ENCODE results near the gene PTPN20. TPM values are rescaled to one million over a fixed set of nuclear protein-coding genes. Genes with fewer than 3 reads are reported as not detected.

Gene PTPN20
- total RNA-seq, 2 experiments from 2014 or later, result 0.88 to 1.3 TPM

GRCh38 chr10:47016564-47016963, 105.3 kb downstream of the PTPN20 start:
- intact Hi-C loops (cut with micrococcal nuclease), result no loop called here
- H3K4me3 Mint-ChIP-seq, result no peak overlapping the region
- no peaks in the 10 kb centered on the region for H3K36me3 Mint-ChIP-seq (ENCODE audit: low read depth)
- no peak overlapping the region for H3K27ac Mint-ChIP-seq
- no peaks in the 10 kb centered on the region for H3K9me3 Mint-ChIP-seq
- H3K4me1 Mint-ChIP-seq (ENCODE audit: low read depth), result no peaks in the 10 kb centered on the region
- no peak for DNase-seq
- peaks cover 3% of the 10 kb centered on the region for H3K27me3 Mint-ChIP-seq (ENCODE audit: low read depth)
- CTCF ChIA-PET, result interaction anchor here (0.9 kb wide), 1 partner anchor 295 kb away, joined by 4 read pairs; no protein-coding TSS in a partner anchor

GRCh38 chr10:47018026-47018735, 107.0 kb downstream of the PTPN20 start:
- H3K9me3 Mint-ChIP-seq, result no peaks in the 10 kb centered on the region
- H3K27me3 Mint-ChIP-seq (ENCODE audit: low read depth), result peaks cover 3% of the 10 kb centered on the region
- H3K4me3 Mint-ChIP-seq, result no peak overlapping the region
- DNase-seq, result no peak
- CTCF ChIA-PET, result no interaction called here
- H3K27ac Mint-ChIP-seq, result no peak overlapping the region
- H3K4me1 Mint-ChIP-seq (ENCODE audit: low read depth), result no peaks in the 10 kb centered on the region
- H3K36me3 Mint-ChIP-seq (ENCODE audit: low read depth), result no peaks in the 10 kb centered on the region
- intact Hi-C loops (cut with micrococcal nuclease), result no loop called here

GRCh38 chr10:47019155-47020145, 108.2 kb downstream of the PTPN20 start:
- Mint-ChIP-seq H3K4me1 (ENCODE audit: low read depth) (no peaks in the 10 kb centered on the region), H3K9me3 (no peaks in the 10 kb centered on the region), H3K4me3 (no peak overlapping the region), H3K36me3 (ENCODE audit: low read depth) (no peaks in the 10 kb centered on the region), H3K27ac (no peak overlapping the region), H3K27me3 (ENCODE audit: low read depth) (peaks cover 3% of the 10 kb centered on the region)
- CTCF ChIA-PET, result no interaction called here
- no peak for DNase-seq
- intact Hi-C loops (cut with micrococcal nuclease), result no loop called here

- no peak overlapping the region for H3K4me3 Mint-ChIP-seq
- H3K27ac Mint-ChIP-seq, result no peak overlapping the region
- H3K27me3 Mint-ChIP-seq (ENCODE audit: low read depth), result peaks cover 3% of the 10 kb centered on the region
- no peaks in the 10 kb centered on the region for H3K36me3 Mint-ChIP-seq (ENCODE audit: low read depth)
- DNase-seq, result no peak
- intact Hi-C loops (cut with micrococcal nuclease), result no loop called here
- CTCF ChIA-PET, result interaction anchor here (1.0 kb wide), 1 partner anchor 17 kb away, joined by 3 read pairs; no protein-coding TSS in a partner anchor
- H3K9me3 Mint-ChIP-seq, result no peaks in the 10 kb centered on the region
- no peaks in the 10 kb centered on the region for H3K4me1 Mint-ChIP-seq (ENCODE audit: low read depth)
Observed at GRCh38 chr10:47020471-47020870, 109.2 kb downstream of the PTPN20 start.

GRCh38 chr10:47021850-47022249, 110.6 kb downstream of the PTPN20 start:
- Mint-ChIP-seq H3K4me1 (ENCODE audit: low read depth) (no peaks in the 10 kb centered on the region), H3K27ac (no peak overlapping the region), H3K4me3 (no peak overlapping the region), H3K27me3 (ENCODE audit: low read depth) (no peaks in the 10 kb centered on the region), H3K9me3 (no peaks in the 10 kb centered on the region), H3K36me3 (ENCODE audit: low read depth) (no peaks in the 10 kb centered on the region)
- intact Hi-C loops (cut with micrococcal nuclease), result no loop called here
- CTCF ChIA-PET, result interaction anchor here (1.1 to 2.1 kb wide), 2 partner anchors 290 to 319 kb away, joined by 5 to 12 read pairs; no protein-coding TSS in a partner anchor
- no peak for DNase-seq

- CTCF ChIA-PET, result interaction anchor here (0.6 to 2.1 kb wide), 3 partner anchors 98 to 318 kb away, joined by 5 to 12 read pairs (median 5); no protein-coding TSS in a partner anchor
- Mint-ChIP-seq H3K27ac (no peak overlapping the region), H3K4me3 (no peak overlapping the region), H3K4me1 (ENCODE audit: low read depth) (no peaks in the 10 kb centered on the region), H3K36me3 (ENCODE audit: low read depth) (no peaks in the 10 kb centered on the region), H3K9me3 (no peaks in the 10 kb centered on the region), H3K27me3 (ENCODE audit: low read depth) (no peaks in the 10 kb centered on the region)
- no peak for DNase-seq
- intact Hi-C loops (cut with micrococcal nuclease), result no loop called here
Observed at GRCh38 chr10:47022311-47023131, 111.3 kb downstream of the PTPN20 start.

- H3K9me3 Mint-ChIP-seq, result no peaks in the 10 kb centered on the region
- H3K4me3 Mint-ChIP-seq, result no peak overlapping the region
- H3K4me1 Mint-ChIP-seq (ENCODE audit: low read depth), result no peaks in the 10 kb centered on the region
- no peaks in the 10 kb centered on the region for H3K36me3 Mint-ChIP-seq (ENCODE audit: low read depth)
- H3K27ac Mint-ChIP-seq, result no peak overlapping the region
- no peaks in the 10 kb centered on the region for H3K27me3 Mint-ChIP-seq (ENCODE audit: low read depth)
- intact Hi-C loops (cut with micrococcal nuclease), result loop anchor here (1.0 kb wide), 3 partner anchors 24 to 317 kb away; no protein-coding TSS in a partner anchor
- no peak for DNase-seq
- CTCF ChIA-PET, result interaction anchor here (0.6 to 4.2 kb wide), 8 partner anchors 11 to 317 kb away, joined by 3 to 72 read pairs (median 8); no protein-coding TSS in a partner anchor
Observed at GRCh38 chr10:47023237-47024045, 112.2 kb downstream of the PTPN20 start.

GRCh38 chr10:47024046-47024322, 112.8 kb downstream of the PTPN20 start:
- intact Hi-C loops (cut with micrococcal nuclease), result loop anchor here (1.0 kb wide), 3 partner anchors 23 to 316 kb away; no protein-coding TSS in a partner anchor
- DNase-seq, result no peak
- H3K36me3 Mint-ChIP-seq (ENCODE audit: low read depth), result no peaks in the 10 kb centered on the region
- no peaks in the 10 kb centered on the region for H3K4me1 Mint-ChIP-seq (ENCODE audit: low read depth)
- H3K9me3 Mint-ChIP-seq, result no peaks in the 10 kb centered on the region
- no peaks in the 10 kb centered on the region for H3K27me3 Mint-ChIP-seq (ENCODE audit: low read depth)
- H3K4me3 Mint-ChIP-seq, result no peak overlapping the region
- H3K27ac Mint-ChIP-seq, result no peak overlapping the region
- CTCF ChIA-PET, result interaction anchor here (0.6 to 4.2 kb wide), 27 partner anchors 9 to 349 kb away, joined by 3 to 72 read pairs (median 5); no protein-coding TSS in a partner anchor

- CTCF ChIA-PET, result interaction anchor here (0.6 to 4.2 kb wide), 43 partner anchors 8 to 916 kb away, joined by 3 to 72 read pairs (median 4); no protein-coding TSS in a partner anchor
- H3K27ac Mint-ChIP-seq, result no peak overlapping the region
- DNase-seq, result peak; percentile 84
- H3K27me3 Mint-ChIP-seq (ENCODE audit: low read depth), result no peaks in the 10 kb centered on the region
- no peaks in the 10 kb centered on the region for H3K4me1 Mint-ChIP-seq (ENCODE audit: low read depth)
- intact Hi-C loops (cut with micrococcal nuclease), result loop anchor here (1.0 kb wide), 3 partner anchors 23 to 316 kb away; no protein-coding TSS in a partner anchor
- H3K4me3 Mint-ChIP-seq, result no peak overlapping the region
- no peaks in the 10 kb centered on the region for H3K36me3 Mint-ChIP-seq (ENCODE audit: low read depth)
- no peaks in the 10 kb centered on the region for H3K9me3 Mint-ChIP-seq
Observed at GRCh38 chr10:47024399-47025252, 113.4 kb downstream of the PTPN20 start.

GRCh38 chr10:47025253-47025539, 114.0 kb downstream of the PTPN20 start:
- CTCF ChIA-PET, result interaction anchor here (0.6 to 4.2 kb wide), 29 partner anchors 8 to 334 kb away, joined by 3 to 72 read pairs (median 4); no protein-coding TSS in a partner anchor
- intact Hi-C loops (cut with micrococcal nuclease), result no loop called here
- no peaks in the 10 kb centered on the region for H3K36me3 Mint-ChIP-seq (ENCODE audit: low read depth)
- H3K27me3 Mint-ChIP-seq (ENCODE audit: low read depth), result no peaks in the 10 kb centered on the region
- no peaks in the 10 kb centered on the region for H3K4me1 Mint-ChIP-seq (ENCODE audit: low read depth)
- no peak overlapping the region for H3K4me3 Mint-ChIP-seq
- no peak overlapping the region for H3K27ac Mint-ChIP-seq
- H3K9me3 Mint-ChIP-seq, result no peaks in the 10 kb centered on the region
- DNase-seq, result no peak

Measured in activated naive CD4-positive, alpha-beta T cell treated with anti-CD3 and anti-CD28 coated beads for 36 hours (primary cell).